Vagina (tissue), 2 donors: ENCODE data around the gene DYSF.

ENCODE experiments used
- CTCF ChIP-seq, 3 experiments: fragments of 450-650 bp in 2 of 3; fragments of 200-600 bp in 1 of 3; sonication (generic) in 1 of 3; IDR thresholded peaks; one replicate each; pipeline ENCODE4 v1.5.1; 2017 to 2019; ENCODE audit warnings: antibody characterized with exemption in 3 of 3, mild to moderate bottlenecking in 2 of 3, moderate library complexity in 2 of 3
- POLR2A ChIP-seq, 2 donors: fragments of 450-650 bp; IDR thresholded peaks; one replicate each; pipeline ENCODE4 v1.6.1; 2017; ENCODE audit warnings: antibody characterized with exemption in 2 of 2, mild to moderate bottlenecking in 2 of 2, moderate library complexity in 2 of 2

GRCh38 chr2:71460056-71460455 lies 6.7 kb downstream of the DYSF start:
- TF ChIP-seq CTCF (IDR thresholded peaks at IDR 0.05) (no peak), POLR2A (IDR thresholded peaks at IDR 0.05) (no peak)
